ENCODE measurements around the gene HOTAIR.

DNA sequence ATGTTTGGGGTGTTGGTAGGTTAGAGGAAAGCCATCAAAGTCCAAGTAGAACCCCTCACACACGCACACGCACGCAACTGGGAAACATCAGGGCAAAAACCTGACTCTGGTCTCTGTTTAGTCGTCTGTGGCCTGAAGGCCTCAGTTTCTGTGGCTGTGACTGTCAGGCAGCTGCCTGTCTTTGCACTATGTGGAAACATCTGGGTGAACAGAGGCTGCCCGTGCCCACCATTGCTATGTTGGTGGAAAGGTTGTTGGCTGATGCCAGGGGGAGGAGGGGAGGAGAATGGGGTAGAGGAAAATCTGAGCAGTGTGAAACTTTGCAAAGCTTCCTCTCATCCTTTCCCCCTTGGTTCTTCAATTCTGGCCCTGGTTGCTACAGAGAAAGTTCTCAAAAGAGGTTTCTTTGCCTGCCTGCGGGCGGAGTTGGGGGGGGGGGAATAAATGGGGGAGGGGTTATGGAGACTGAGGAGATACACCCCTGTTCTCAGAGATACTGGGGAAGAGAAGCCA, 17.7 kb upstream of the HOTAIR start:
- TF ChIP-seq, protein P1, sequence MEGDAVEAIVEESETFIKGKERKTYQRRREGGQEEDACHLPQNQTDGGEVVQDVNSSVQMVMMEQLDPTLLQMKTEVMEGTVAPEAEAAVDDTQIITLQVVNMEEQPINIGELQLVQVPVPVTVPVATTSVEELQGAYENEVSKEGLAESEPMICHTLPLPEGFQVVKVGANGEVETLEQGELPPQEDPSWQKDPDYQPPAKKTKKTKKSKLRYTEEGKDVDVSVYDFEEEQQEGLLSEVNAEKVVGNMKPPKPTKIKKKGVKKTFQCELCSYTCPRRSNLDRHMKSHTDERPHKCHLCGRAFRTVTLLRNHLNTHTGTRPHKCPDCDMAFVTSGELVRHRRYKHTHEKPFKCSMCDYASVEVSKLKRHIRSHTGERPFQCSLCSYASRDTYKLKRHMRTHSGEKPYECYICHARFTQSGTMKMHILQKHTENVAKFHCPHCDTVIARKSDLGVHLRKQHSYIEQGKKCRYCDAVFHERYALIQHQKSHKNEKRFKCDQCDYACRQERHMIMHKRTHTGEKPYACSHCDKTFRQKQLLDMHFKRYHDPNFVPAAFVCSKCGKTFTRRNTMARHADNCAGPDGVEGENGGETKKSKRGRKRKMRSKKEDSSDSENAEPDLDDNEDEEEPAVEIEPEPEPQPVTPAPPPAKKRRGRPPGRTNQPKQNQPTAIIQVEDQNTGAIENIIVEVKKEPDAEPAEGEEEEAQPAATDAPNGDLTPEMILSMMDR (IDR thresholded peaks at IDR 0.05; ENCODE audit: insufficient read depth, low read depth, low read length) = no peak
- TF ChIP-seq EZH2 (IDR thresholded peaks at IDR 0.05; ENCODE audit: insufficient read depth, low read length) = no peak

All from astrocyte (in vitro differentiated cells and primary cell).